C4-2B (cell line): Measurements from ENCODE around the gene TMEM35B.

ENCODE experiments used
- CTCF ChIP-seq: fragments of 450-650 bp; conservative IDR thresholded peaks from 2 replicates; pipeline ENCODE4 v1.5.1; 2017; ENCODE audit warnings: mild to moderate bottlenecking
- ZFX ChIP-seq: fragments of 450-650 bp; IDR thresholded peaks from 2 replicates; pipeline ENCODE4 v1.6.1; 2017

- no peak for TF ChIP-seq CTCF
- TF ChIP-seq ZFX: no peak
Observed at GRCh38 chr1:35001743-35002142, 16.6 kb upstream of the TMEM35B start.
